IgD-negative memory B cell (primary cell): ENCODE measurements around the gene CFAP210. TPM values are rescaled to one million over a fixed set of nuclear protein-coding genes. Genes with fewer than 3 reads are reported as not detected.
"Not testable (repeated sequence)": the region's sequence is repeated elsewhere in the genome, so short reads cannot be mapped to it uniquely, and the experiment has no call there.

Experiments used
- H3K27ac Mint-ChIP-seq, 3 donors: one replicate each; pipeline ENCODE4 v1.8.0; 2020 to 2022; ENCODE audit warnings: mild to moderate bottlenecking in 3 of 3, mixed read lengths in 3 of 3, moderate library complexity in 1 of 3
- H3K27me3 Mint-ChIP-seq: one replicate; pipeline ENCODE4 v1.8.0; 2021; ENCODE audit warnings: mixed read lengths
- H3K36me3 Mint-ChIP-seq: one replicate; pipeline ENCODE4 v1.8.0; 2020; ENCODE audit warnings: mild to moderate bottlenecking, mixed read lengths
- H3K4me1 Mint-ChIP-seq, 3 donors: one replicate each; pipeline ENCODE4 v1.8.0; 2020 to 2022; ENCODE audit warnings: mixed read lengths in 3 of 3, mild to moderate bottlenecking in 1 of 3
- H3K4me3 Mint-ChIP-seq, 4 donors: one replicate each; pipeline ENCODE4 v1.8.0; 2020 to 2022; ENCODE audit warnings: mild to moderate bottlenecking in 4 of 4, mixed read lengths in 4 of 4, moderate library complexity in 3 of 4
- H3K9me3 Mint-ChIP-seq, 3 donors: one replicate each; pipeline ENCODE4 v1.8.0; 2020 to 2021; ENCODE audit warnings: mixed read lengths in 3 of 3, mild to moderate bottlenecking in 1 of 3
- polyA plus RNA-seq: library from polyadenylated mRNA; unstranded; fragments of 300-500 nt; fragmentation: Illumina TruSeq; gene quantifications from one replicate; pipeline ENCODE4 v1.2.3, GENCODE V29; 2021

CFAP210 gene
- polyA plus RNA-seq, 1 donor from 2014 or later: not detected

DNA sequence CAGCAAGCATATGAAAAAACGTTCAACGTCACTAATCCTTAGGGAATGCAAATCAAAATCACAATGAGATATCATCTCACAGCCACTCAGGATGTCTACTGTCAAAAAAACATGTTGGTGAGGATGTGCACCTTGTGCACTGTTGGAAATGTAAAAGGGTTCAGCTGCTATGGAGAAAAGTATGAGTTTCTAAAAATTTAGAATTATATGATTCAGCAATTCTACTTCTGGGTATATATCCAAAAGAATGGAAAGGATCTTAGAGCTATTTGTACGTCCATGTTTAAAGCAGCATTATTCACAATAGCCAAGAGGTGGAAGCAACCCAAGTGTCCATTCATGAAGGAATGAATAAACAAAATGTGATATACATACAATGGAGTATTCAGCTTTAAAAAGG, 50.0 kb downstream of the CFAP210 start:
- H3K36me3 Mint-ChIP-seq: no peaks in the 10 kb centered on the region
- H3K9me3 Mint-ChIP-seq: peaks cover 0 to 2% (median 0%) of the 10 kb centered on the region in 3 donors
- H3K27ac Mint-ChIP-seq: no peak overlapping the region
- H3K27me3 Mint-ChIP-seq: no peaks in the 10 kb centered on the region
- peaks cover 0 to 2% (median 0%) of the 10 kb centered on the region in 3 donors for H3K4me1 Mint-ChIP-seq
- H3K4me3 Mint-ChIP-seq: no peak overlapping the region

DNA sequence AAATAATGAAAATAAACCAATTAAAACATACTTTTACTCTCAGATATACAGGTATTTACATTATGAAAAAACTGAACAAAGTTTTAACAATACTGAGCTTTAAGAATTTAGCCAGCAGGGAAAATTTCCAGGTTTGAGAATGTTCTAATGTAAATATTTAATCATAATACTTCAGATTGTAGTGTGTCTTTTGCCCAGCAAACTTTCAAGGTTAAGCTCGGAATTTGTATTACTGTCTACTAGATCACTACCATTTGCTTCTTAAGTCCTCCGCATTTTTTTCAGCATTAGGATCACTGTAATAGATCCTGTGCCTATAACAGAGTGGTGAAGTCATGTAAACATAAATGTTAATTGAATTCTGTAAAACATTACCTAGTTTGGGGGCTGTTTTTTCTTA, 52.7 kb downstream of the CFAP210 start:
- H3K36me3 Mint-ChIP-seq: no peaks in the 10 kb centered on the region
- H3K9me3 Mint-ChIP-seq: peaks cover 0 to 2% (median 0%) of the 10 kb centered on the region in 3 donors
- no peak overlapping the region for H3K4me3 Mint-ChIP-seq
- H3K4me1 Mint-ChIP-seq: peaks cover 0 to 2% (median 0%) of the 10 kb centered on the region in 3 donors
- H3K27me3 Mint-ChIP-seq: no peaks in the 10 kb centered on the region
- H3K27ac Mint-ChIP-seq: no peak overlapping the region

DNA sequence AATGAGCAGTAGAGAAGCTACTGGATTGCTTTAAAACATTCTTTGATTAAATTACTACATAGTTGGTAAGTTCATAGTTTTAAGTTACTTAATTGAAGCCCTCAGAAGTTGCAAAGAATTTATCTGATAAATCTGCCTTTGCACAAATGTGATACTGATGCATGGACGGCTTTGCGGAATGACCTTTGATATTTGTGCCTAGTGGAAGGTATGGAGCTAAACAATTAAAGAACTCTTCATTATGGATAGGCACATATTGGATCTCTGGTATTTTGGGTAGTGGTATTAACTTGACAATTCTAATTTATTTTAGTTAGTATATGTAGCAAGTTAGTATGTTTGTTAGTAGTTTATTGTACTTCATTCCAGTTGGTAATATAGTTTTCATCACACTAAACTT, 54.1 kb downstream of the CFAP210 start:
- H3K36me3 Mint-ChIP-seq: no peaks in the 10 kb centered on the region
- H3K27me3 Mint-ChIP-seq: no peaks in the 10 kb centered on the region
- peaks cover 0 to 2% (median 0%) of the 10 kb centered on the region in 3 donors for H3K9me3 Mint-ChIP-seq
- no peak overlapping the region for H3K4me3 Mint-ChIP-seq
- H3K27ac Mint-ChIP-seq: no peak overlapping the region
- peaks cover 0 to 2% (median 0%) of the 10 kb centered on the region in 3 donors for H3K4me1 Mint-ChIP-seq

DNA sequence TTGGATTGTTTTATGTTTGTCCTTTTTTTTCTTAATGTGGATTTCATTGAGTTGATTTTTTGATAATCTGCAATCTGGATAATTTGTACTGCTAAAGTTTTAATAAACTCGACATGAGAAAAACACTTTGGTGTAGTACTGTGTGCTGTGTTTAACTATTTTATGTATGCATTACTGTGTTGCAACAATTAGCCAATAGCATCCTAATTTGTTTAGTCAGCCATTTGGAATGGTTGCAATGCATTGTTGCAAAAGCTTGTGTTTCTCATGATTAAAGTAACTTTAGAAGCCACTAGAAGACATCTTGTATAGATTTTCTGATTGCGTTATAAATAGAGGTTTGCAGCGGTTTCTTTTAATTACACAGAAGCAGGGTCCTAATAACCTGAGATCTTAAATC, 56.6 kb downstream of the CFAP210 start:
- Mint-ChIP-seq H3K4me3 (no peak overlapping the region), H3K36me3 (peaks cover 5% of the 10 kb centered on the region)

DNA sequence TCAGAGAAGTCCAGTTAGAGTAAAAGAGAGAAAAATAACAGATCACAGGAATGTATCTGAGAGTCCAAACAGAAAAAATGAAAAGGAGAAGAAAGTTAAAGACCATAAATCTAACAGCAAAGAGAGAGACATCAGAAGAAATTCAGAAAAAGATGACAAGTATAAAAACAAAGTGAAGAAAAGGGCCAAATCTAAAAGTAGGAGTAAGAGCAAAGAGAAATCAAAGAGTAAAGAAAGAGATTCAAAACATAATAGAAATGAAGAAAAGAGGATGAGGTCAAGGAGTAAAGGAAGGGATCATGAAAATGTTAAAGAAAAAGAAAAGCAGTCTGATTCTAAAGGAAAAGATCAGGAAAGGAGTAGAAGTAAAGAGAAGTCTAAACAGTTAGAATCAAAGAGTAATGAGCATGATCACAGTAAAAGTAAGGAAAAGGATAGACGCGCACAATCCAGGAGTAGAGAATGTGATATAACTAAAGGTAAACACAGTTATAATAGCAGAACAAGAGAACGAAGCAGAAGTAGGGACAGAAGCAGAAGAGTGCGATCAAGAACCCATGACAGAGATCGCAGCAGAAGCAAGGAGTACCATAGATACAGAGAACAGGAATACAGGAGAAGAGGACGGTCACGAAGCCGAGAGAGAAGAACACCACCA, 57.6 kb downstream of the CFAP210 start:
- Mint-ChIP-seq H3K4me3 (no peak overlapping the region), H3K36me3 (peaks cover 5% of the 10 kb centered on the region), H3K27me3 (no peaks in the 10 kb centered on the region), H3K4me1 (no peaks in the 10 kb centered on the region), H3K9me3 (no peaks in the 10 kb centered on the region), H3K27ac (no peak overlapping the region)

More for the DNA sequence above, 56.6 kb downstream of the CFAP210 start:
- H3K9me3 Mint-ChIP-seq: no peaks in the 10 kb centered on the region
- no peak overlapping the region for H3K27ac Mint-ChIP-seq
- H3K4me1 Mint-ChIP-seq: no peaks in the 10 kb centered on the region
- no peaks in the 10 kb centered on the region for H3K27me3 Mint-ChIP-seq

DNA sequence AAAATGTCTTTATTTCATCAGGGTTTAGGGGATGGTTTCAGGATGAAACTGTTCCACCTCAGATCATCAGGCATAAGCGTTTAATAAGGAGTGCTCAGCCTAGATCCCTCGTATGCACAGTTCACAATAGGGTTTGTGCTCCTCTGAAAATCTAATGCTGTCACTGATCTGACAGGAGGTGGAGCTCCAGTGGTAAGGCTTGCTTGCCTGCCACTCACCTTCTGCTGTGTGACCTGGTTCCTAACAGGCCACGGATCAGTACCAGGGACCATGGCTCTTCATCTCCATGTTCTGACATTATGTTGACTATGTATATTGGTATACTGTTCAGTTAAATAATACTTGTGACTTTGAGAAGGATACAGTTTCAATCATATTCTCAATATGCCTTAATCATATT, 68.4 kb downstream of the CFAP210 start:
- Mint-ChIP-seq H3K4me3 (no peak overlapping the region), H3K9me3 (no peaks in the 10 kb centered on the region), H3K4me1 (peaks cover 0 to 3% (median 0%) of the 10 kb centered on the region in 3 donors), H3K27ac (no peak overlapping the region), H3K36me3 (peaks cover 7% of the 10 kb centered on the region), H3K27me3 (no peaks in the 10 kb centered on the region)

DNA sequence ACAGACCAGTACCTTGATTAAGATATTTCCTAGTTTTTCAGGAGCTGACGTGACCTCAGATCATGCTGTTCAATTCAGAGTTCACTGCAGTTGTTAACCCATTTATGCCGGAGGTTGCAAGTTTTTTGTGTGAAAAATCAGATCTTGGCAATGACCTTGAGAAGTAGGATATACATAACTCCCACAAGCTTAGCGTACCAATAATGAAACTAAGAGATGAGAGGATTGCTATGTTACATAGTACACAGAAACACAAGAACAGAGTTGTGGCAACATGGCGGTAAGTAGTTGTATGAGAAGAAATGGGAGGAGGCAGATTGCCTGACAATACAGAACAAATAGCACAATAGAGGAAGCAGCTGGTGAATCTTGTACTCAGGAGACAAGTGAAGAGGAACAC, 71.0 kb downstream of the CFAP210 start:
- H3K27ac Mint-ChIP-seq: no peak overlapping the region
- peaks cover 0 to 1% (median 0%) of the 10 kb centered on the region in 3 donors for H3K9me3 Mint-ChIP-seq
- H3K36me3 Mint-ChIP-seq: peaks cover 12% of the 10 kb centered on the region
- no peak overlapping the region for H3K4me3 Mint-ChIP-seq
- H3K4me1 Mint-ChIP-seq: peaks cover 4 to 16% (median 6%) of the 10 kb centered on the region in 3 donors
- no peaks in the 10 kb centered on the region for H3K27me3 Mint-ChIP-seq

DNA sequence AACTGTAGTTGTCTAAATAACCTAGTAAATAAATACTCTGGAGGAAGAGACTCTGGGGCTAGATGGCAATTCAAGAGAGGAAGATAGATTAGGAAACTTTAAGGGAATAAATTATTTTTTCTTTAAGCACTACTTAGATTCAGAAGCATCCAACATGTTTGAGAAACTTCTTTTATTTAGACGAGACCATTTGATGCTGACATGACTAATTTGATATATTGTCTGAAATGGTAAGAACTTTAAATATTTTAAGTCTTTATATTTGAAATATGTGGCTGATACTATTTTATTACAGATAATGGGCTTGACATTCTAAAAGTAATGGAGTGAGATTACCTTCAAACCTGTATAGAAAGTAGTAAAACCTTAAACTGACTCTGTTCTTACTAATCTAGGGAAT, 73.7 kb downstream of the CFAP210 start:
- peaks cover 10 to 17% (median 11%) of the 10 kb centered on the region in 3 donors for H3K4me1 Mint-ChIP-seq
- peaks cover 30% of the 10 kb centered on the region for H3K36me3 Mint-ChIP-seq
- H3K27ac Mint-ChIP-seq: no peak overlapping the region
- H3K9me3 Mint-ChIP-seq: peaks cover 0 to 4% (median 0%) of the 10 kb centered on the region in 3 donors
- no peak overlapping the region for H3K4me3 Mint-ChIP-seq
- no peaks in the 10 kb centered on the region for H3K27me3 Mint-ChIP-seq

DNA sequence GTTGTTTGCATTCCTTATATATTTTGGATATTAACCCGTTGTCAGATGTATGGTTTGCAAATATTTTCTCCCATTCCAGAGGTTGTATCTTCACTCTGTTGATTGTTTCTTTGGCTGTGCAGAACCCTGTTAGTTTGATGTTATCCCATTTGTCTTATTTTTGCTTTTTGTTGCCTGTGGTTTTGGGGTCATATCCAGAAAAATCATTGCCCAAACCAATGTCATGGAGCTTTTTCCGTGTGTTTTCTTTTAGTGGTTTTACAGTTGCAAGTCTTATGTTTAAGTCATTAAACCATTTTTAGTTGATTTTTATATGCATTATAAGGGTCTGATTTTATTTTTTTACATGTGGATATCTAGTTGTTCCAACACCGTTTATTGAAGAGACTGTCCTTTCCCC, 74.3 kb downstream of the CFAP210 start:
- Mint-ChIP-seq H3K27ac (no peak overlapping the region), H3K4me1 (peaks cover 11 to 17% (median 12%) of the 10 kb centered on the region in 3 donors), H3K4me3 (no peak overlapping the region), H3K9me3 (peaks cover 0 to 6% (median 0%) of the 10 kb centered on the region in 3 donors), H3K27me3 (no peaks in the 10 kb centered on the region), H3K36me3 (peaks cover 34% of the 10 kb centered on the region)

DNA sequence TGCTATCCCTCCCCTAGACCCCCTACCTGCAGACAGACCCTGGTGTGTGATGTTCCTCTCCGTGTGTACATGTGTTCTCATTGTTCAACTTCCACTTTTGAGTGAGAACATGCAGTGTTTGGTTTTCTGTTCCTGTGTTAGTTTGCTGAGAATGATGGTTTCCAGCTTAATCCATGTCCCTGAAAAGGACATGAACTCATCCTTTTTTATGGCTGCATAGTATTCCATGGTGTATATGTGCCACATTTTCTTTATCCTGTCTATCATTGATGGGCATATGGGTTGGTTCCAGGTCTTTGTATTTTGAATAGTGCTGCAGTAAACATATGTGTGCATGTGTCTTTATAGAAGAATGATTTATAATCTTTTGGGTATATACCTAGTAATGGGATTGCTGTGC, 78.2 kb downstream of the CFAP210 start:
- not testable (repeated sequence) for H3K9me3 Mint-ChIP-seq, H3K27me3 Mint-ChIP-seq

DNA sequence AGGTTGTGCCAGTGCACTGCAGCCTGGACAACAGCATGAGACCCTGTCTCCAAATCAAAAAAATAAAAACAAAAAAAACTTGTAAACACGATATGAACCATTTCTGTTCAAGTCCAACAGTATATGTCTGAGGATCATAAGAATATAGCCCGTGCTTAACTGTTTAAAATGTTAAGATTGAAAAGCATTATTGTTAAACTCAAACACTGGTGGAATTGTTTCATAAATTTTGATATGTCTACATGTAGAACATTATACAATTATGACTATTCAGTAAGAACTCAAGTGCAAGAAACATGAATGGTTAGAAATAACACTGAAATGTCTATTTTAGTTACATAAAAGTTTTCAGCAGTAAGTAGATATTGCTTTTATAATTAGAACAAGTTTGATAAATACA, 80.3 kb downstream of the CFAP210 start:
- Mint-ChIP-seq H3K9me3 (peaks cover 0 to 9% (median 0%) of the 10 kb centered on the region in 3 donors), H3K27me3 (no peaks in the 10 kb centered on the region), H3K4me3 (no peak overlapping the region), H3K27ac (no peak overlapping the region), H3K4me1 (peaks cover 7 to 10% (median 9%) of the 10 kb centered on the region in 3 donors), H3K36me3 (peaks cover 51% of the 10 kb centered on the region)

More for the DNA sequence above, 78.2 kb downstream of the CFAP210 start:
- not testable (repeated sequence) for H3K4me3 Mint-ChIP-seq, H3K27ac Mint-ChIP-seq
- Mint-ChIP-seq H3K36me3 (peaks cover 52% of the 10 kb centered on the region), H3K4me1 (peaks cover 9 to 17% (median 12%) of the 10 kb centered on the region in 3 donors)

DNA sequence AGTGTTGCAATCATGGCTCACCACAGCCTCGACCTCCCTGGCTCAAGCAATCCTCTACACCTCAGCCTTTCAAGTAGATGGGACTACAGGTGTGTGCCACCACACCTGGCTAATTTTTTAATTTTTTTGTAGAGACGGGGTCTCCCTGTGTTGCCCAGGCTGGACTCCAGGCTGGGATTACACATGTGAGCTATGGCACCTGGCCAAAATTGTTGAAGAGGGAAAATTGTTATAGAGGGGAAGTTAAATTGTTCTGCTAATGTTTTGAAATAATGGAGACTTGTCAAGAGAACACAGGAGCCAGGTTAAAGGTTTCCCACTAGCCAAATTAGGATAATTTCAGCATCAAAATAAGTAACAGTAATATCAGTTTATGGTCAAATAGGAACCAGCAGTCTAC, 84.9 kb downstream of the CFAP210 start:
- no peaks in the 10 kb centered on the region for H3K4me1 Mint-ChIP-seq
- H3K36me3 Mint-ChIP-seq: peaks cover 23% of the 10 kb centered on the region
- no peaks in the 10 kb centered on the region for H3K27me3 Mint-ChIP-seq
- H3K27ac Mint-ChIP-seq: no peak overlapping the region
- peaks cover 0 to 2% (median 0%) of the 10 kb centered on the region in 3 donors for H3K9me3 Mint-ChIP-seq
- H3K4me3 Mint-ChIP-seq: no peak overlapping the region

DNA sequence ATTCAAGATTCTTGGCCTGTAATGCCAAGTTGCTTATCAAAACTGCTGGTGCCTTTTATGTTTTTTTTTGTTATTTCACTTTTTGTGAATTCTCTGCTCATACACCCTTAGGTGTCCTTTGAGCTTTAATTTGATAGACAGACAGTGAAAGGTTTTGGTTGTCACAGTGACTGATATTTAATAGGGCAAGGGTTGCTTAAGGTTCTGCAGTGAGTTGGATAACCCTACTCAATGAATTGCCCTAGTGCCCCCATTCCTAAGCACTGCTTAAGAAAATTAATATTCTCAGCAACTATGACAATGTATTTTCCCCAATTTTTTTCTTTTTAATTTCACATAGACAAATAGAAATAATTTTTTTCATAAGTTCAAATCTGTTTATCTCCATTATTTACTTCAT, 94.6 kb downstream of the CFAP210 start:
- Mint-ChIP-seq H3K4me1 (peaks cover 13 to 20% (median 19%) of the 10 kb centered on the region in 3 donors), H3K27ac (no peak overlapping the region), H3K27me3 (no peaks in the 10 kb centered on the region), H3K9me3 (no peaks in the 10 kb centered on the region), H3K4me3 (no peak overlapping the region), H3K36me3 (no peaks in the 10 kb centered on the region)

DNA sequence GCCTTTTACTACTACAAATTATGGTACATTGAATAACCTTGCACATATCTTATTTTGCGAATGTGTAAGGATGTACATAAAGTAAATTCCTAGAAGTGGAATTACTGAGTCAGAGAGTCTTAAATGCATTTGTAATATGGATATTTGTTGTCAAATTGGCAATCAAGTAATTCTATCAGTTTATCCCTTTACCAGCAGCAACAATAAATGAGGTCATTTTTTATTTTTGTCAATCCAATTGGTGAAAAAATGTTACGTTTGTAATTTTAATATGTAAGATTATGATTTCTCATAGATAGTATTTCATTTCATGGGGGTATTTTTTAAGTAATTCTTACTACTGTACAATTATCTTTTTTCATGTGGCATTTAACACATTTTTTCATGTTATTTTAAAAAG, 95.2 kb downstream of the CFAP210 start:
- no peak overlapping the region for H3K27ac Mint-ChIP-seq
- peaks cover 13 to 20% (median 19%) of the 10 kb centered on the region in 3 donors for H3K4me1 Mint-ChIP-seq
- no peaks in the 10 kb centered on the region for H3K9me3 Mint-ChIP-seq
- no peak overlapping the region for H3K4me3 Mint-ChIP-seq
- no peaks in the 10 kb centered on the region for H3K36me3 Mint-ChIP-seq
- no peaks in the 10 kb centered on the region for H3K27me3 Mint-ChIP-seq

DNA sequence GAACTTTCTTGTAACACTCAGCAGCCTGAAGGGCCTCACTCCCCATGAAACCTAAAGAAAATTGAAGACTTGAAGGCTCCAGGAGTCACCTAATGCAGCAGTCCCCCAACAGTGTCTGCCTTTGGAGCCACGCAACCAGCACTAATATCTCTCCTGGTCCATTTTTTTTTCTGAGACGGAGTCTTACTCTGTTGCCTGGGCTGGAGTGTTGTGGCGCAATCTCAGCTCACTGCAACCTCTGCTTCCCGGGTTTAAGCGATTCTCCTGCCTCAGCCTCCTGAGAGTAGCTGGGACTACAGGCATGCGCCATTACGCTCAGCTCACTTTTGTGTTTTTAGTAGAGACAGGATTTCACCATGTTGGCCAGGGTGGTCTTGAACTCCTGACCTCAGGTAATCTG, 97.7 kb downstream of the CFAP210 start:
- not testable (repeated sequence) for H3K27ac Mint-ChIP-seq, H3K9me3 Mint-ChIP-seq, H3K27me3 Mint-ChIP-seq, H3K36me3 Mint-ChIP-seq, H3K4me3 Mint-ChIP-seq
- H3K4me1 Mint-ChIP-seq: peaks cover 13 to 22% (median 18%) of the 10 kb centered on the region in 3 donors
